CD4-positive, alpha-beta T cell (primary cell): ENCODE measurements around the gene ASTN2. TPM values are rescaled to one million over a fixed set of nuclear protein-coding genes. Genes with fewer than 3 reads are reported as not detected.

ENCODE experiments used
- ATAC-seq: fragments of 200-7000 bp; cut with Tn5 transposase; one replicate; pipeline ENCODE4 v1.10.0; 2022; ENCODE audit warnings: mild to moderate bottlenecking; ENCODE audit not compliant: poor library complexity
- CTCF ChIA-PET: fragments of 350-600 bp; sonication (Branson Sonifier 250); formaldehyde crosslinking; loops from one replicate; lab custom pipeline; 2021; ENCODE audit warnings: antibody characterized with exemption, inconsistent platforms; lab: Charles Lee
- POLR2A ChIA-PET: fragments of 350-600 bp; sonication (Branson Sonifier 250); formaldehyde crosslinking; loops from one replicate; lab custom pipeline; 2021; ENCODE audit warnings: antibody characterized with exemption, inconsistent platforms; lab: Charles Lee
- DNase-seq, 14 experiments: peaks; one replicate each; pipeline ENCODE4 v3.0.0-alpha.2; 2013 to 2020; ENCODE audit warnings: mixed read lengths in 2 of 14
- H3K27ac ChIP-seq, 2 donors: one replicate each; pipeline versions ENCODE4 v1.5.1 to v1.7.0; 2013; ENCODE audit warnings: low read length in 2 of 2, low read depth in 1 of 2, mild to moderate bottlenecking in 1 of 2
- H3K27me3 ChIP-seq, 2 experiments: 1 replicate in 1 of 2; 2 replicates in 1 of 2; pipeline versions ENCODE4 v1.6.1 to v1.7.0; 2013; ENCODE audit warnings: low read length in 2 of 2, control low read depth in 1 of 2, mild to moderate bottlenecking in 1 of 2, moderate library complexity in 1 of 2; ENCODE audit not compliant: insufficient read depth in 2 of 2, control insufficient read depth in 1 of 2
- H3K36me3 ChIP-seq: one replicate; pipeline ENCODE4 v1.6.1; 2013; ENCODE audit warnings: low read length, control low read depth; ENCODE audit not compliant: insufficient read depth
- H3K4me1 ChIP-seq: one replicate; pipeline ENCODE4 v1.6.1; 2013; ENCODE audit warnings: low read length, control low read depth; ENCODE audit not compliant: insufficient read depth
- H3K4me3 ChIP-seq: one replicate; pipeline ENCODE4 v1.5.1; 2013; ENCODE audit warnings: mild to moderate bottlenecking, low read length, moderate library complexity
- H3K9me3 ChIP-seq, 2 experiments: 1 replicate in 1 of 2; 2 replicates in 1 of 2; pipeline versions ENCODE4 v1.6.1 to v1.7.0; 2013; ENCODE audit warnings: low read length in 2 of 2, mild to moderate bottlenecking in 2 of 2, control low read depth in 1 of 2, moderate library complexity in 1 of 2; ENCODE audit not compliant: control insufficient read depth in 1 of 2, insufficient read depth in 1 of 2
- H3K27ac Mint-ChIP-seq: one replicate; pipeline ENCODE4 v1.8.0; 2020; ENCODE audit warnings: mixed read lengths
- H3K27me3 Mint-ChIP-seq: one replicate; pipeline ENCODE4 v1.8.0; 2021; ENCODE audit warnings: mixed read lengths
- H3K36me3 Mint-ChIP-seq: one replicate; pipeline ENCODE4 v1.8.0; 2021; ENCODE audit warnings: low read depth, mixed read lengths
- H3K4me1 Mint-ChIP-seq: one replicate; pipeline ENCODE4 v1.8.0; 2021; ENCODE audit warnings: low read depth, mixed read lengths
- H3K4me3 Mint-ChIP-seq: one replicate; pipeline ENCODE4 v1.8.0; 2020; ENCODE audit warnings: mild to moderate bottlenecking, mixed read lengths
- H3K9me3 Mint-ChIP-seq: one replicate; pipeline ENCODE4 v1.8.0; 2020; ENCODE audit warnings: mixed read lengths
- CTCF ChIP-seq: fragments of 200-600 bp; IDR thresholded peaks from one replicate; pipeline ENCODE4 v1.8.0; 2022; ENCODE audit warnings: antibody characterized with exemption, mild to moderate bottlenecking
- intact Hi-C, 2 experiments: fragments of 100-400 bp; cut with DNase I in 1 of 2; cut with micrococcal nuclease in 1 of 2; formaldehyde crosslinking; loops; one replicate each; pipeline versions ENCODE4 v1.15.1 to v1.9.0; 2023 to 2025; cut with DNase I, micrococcal nuclease
- total RNA-seq, 174 experiments: library from RNA in 2 of 174; stranded (reverse) in 2 of 174; gene quantifications; one replicate each; pipeline ENCODE4 v1.2.3 and lab custom pipeline; 2021 to 2026

ASTN2 gene
- total RNA-seq, 2 experiments from 2014 or later, result 2.3 to 2.4 TPM

GRCh38 chr9:116520218-116520617 is 894.6 kb downstream of the ASTN2 start:
- no peaks in the 10 kb centered on the region for H3K4me1 ChIP-seq
- no peak overlapping the region for H3K27ac ChIP-seq
- ChIA-PET POLR2A (no interaction called here), CTCF (no interaction called here)
- Mint-ChIP-seq H3K27ac (no peak overlapping the region), H3K36me3 (peaks cover 47% of the 10 kb centered on the region), H3K4me3 (no peak overlapping the region), H3K4me1 (no peaks in the 10 kb centered on the region), H3K9me3 (peaks cover 32% of the 10 kb centered on the region), H3K27me3 (no peaks in the 10 kb centered on the region)
- DNase-seq (no peak), ATAC-seq (no peak)
- intact Hi-C loops, result no loop called here
- H3K36me3 ChIP-seq, result no peaks in the 10 kb centered on the region
- H3K27me3 ChIP-seq, result no peaks in the 10 kb centered on the region
- peaks cover 5 to 32% of the 10 kb centered on the region in 2 experiments for H3K9me3 ChIP-seq
- H3K4me3 ChIP-seq, result no peak overlapping the region
- no peak for TF ChIP-seq CTCF

GRCh38 chr9:116516456-116516855 is 898.4 kb downstream of the ASTN2 start:
- Mint-ChIP-seq H3K9me3 (peaks cover 20% of the 10 kb centered on the region), H3K36me3 (peaks cover 55% of the 10 kb centered on the region), H3K4me3 (no peak overlapping the region), H3K27me3 (no peaks in the 10 kb centered on the region), H3K4me1 (no peaks in the 10 kb centered on the region), H3K27ac (no peak overlapping the region)
- H3K4me3 ChIP-seq, result no peak overlapping the region
- ChIA-PET CTCF (no interaction called here), POLR2A (no interaction called here)
- H3K4me1 ChIP-seq, result no peaks in the 10 kb centered on the region
- H3K27me3 ChIP-seq, result no peaks in the 10 kb centered on the region
- H3K9me3 ChIP-seq, result peaks cover 14 to 32% of the 10 kb centered on the region in 2 experiments
- intact Hi-C loops, result no loop called here
- H3K27ac ChIP-seq, result no peak overlapping the region
- no peaks in the 10 kb centered on the region for H3K36me3 ChIP-seq
- no peak for DNase-seq
- no peak for ATAC-seq
- TF ChIP-seq CTCF, result no peak

GRCh38 chr9:116515541-116515940 is 899.3 kb downstream of the ASTN2 start:
- no peaks in the 10 kb centered on the region for H3K36me3 ChIP-seq
- Mint-ChIP-seq H3K4me3 (no peak overlapping the region), H3K36me3 (peaks cover 47% of the 10 kb centered on the region), H3K27ac (no peak overlapping the region), H3K9me3 (peaks cover 14% of the 10 kb centered on the region), H3K4me1 (no peaks in the 10 kb centered on the region), H3K27me3 (no peaks in the 10 kb centered on the region)
- no peak for TF ChIP-seq CTCF
- H3K4me1 ChIP-seq, result no peaks in the 10 kb centered on the region
- ATAC-seq (no peak), DNase-seq (no peak)
- H3K27me3 ChIP-seq, result no peaks in the 10 kb centered on the region
- ChIA-PET POLR2A (no interaction called here), CTCF (interaction anchor here (1.1 kb wide), 1 partner anchor 20 kb away, joined by 3 read pairs; no protein-coding TSS in a partner anchor)
- H3K9me3 ChIP-seq, result peaks cover 14 to 25% of the 10 kb centered on the region in 2 experiments
- intact Hi-C loops, result no loop called here
- H3K27ac ChIP-seq, result no peak overlapping the region
- no peak overlapping the region for H3K4me3 ChIP-seq
